Measurements from ENCODE around the gene FOXO6.

GRCh38 chr1:41341365-41341683 lies 19.9 kb upstream of the FOXO6 start:
- no peak for TF ChIP-seq EZH2 (IDR thresholded peaks at IDR 0.05; ENCODE audit: borderline replicate concordance, low read depth, low read length, poor library complexity, severe bottlenecking)
- TF ChIP-seq, protein P1, sequence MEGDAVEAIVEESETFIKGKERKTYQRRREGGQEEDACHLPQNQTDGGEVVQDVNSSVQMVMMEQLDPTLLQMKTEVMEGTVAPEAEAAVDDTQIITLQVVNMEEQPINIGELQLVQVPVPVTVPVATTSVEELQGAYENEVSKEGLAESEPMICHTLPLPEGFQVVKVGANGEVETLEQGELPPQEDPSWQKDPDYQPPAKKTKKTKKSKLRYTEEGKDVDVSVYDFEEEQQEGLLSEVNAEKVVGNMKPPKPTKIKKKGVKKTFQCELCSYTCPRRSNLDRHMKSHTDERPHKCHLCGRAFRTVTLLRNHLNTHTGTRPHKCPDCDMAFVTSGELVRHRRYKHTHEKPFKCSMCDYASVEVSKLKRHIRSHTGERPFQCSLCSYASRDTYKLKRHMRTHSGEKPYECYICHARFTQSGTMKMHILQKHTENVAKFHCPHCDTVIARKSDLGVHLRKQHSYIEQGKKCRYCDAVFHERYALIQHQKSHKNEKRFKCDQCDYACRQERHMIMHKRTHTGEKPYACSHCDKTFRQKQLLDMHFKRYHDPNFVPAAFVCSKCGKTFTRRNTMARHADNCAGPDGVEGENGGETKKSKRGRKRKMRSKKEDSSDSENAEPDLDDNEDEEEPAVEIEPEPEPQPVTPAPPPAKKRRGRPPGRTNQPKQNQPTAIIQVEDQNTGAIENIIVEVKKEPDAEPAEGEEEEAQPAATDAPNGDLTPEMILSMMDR (conservative IDR thresholded peaks at IDR 0.05; ENCODE audit: low read depth, low read length) = no peak
